H1 (cell line): ENCODE measurements around the gene OSBPL2. TPM values are rescaled to one million over a fixed set of nuclear protein-coding genes. Genes with fewer than 3 reads are reported as not detected.

Experiments
- CTCF ChIA-PET: fragments of 300-600 bp; sonication (Branson Sonifier 250); formaldehyde crosslinking; loops from one replicate; lab custom pipeline; 2021; ENCODE audit not compliant: partially characterized antibody; lab: Charles Lee
- POLR2A ChIA-PET: fragments of 300-600 bp; sonication (Branson Sonifier 250); formaldehyde crosslinking; loops from one replicate; lab custom pipeline; 2021; ENCODE audit warnings: inconsistent platforms; ENCODE audit not compliant: partially characterized antibody; lab: Charles Lee
- DNase-seq, 2 experiments: peaks; one replicate each; pipeline versions ENCODE4 v3.0.0 to v3.0.0-alpha.2; 2010 to 2022; ENCODE audit warnings: low spot score in 2 of 2, low read depth in 1 of 2, mixed read lengths in 1 of 2
- FAIRE-seq: peaks from 2 replicates; lab custom pipeline; 2011; peaks lifted over from hg19 to GRCh38; lab: Jason Lieb, UNC
- H2AFZ ChIP-seq: 2 replicates; pipeline ENCODE4 v1.8.1; 2012; ENCODE audit warnings: low read length, inconsistent platforms
- H2AK5ac ChIP-seq: 2 replicates; pipeline ENCODE4 v1.6.1; 2013; ENCODE audit warnings: low read depth, low read length
- H2BK120ac ChIP-seq: replicated peaks from 2 replicates; pipeline ENCODE3; 2013; ENCODE audit warnings: low read depth, low read length, inconsistent platforms
- H2BK12ac ChIP-seq: 2 replicates; pipeline ENCODE4 v1.6.1; 2013; ENCODE audit warnings: low read depth, low read length
- H2BK15ac ChIP-seq: 2 replicates; pipeline ENCODE4 v1.6.1; 2013; ENCODE audit warnings: low read length
- H2BK20ac ChIP-seq: 2 replicates; pipeline ENCODE4 v1.6.1; 2013; ENCODE audit warnings: low read length
- H2BK5ac ChIP-seq: 2 replicates; pipeline ENCODE4 v1.6.1; 2013; ENCODE audit warnings: low read depth, low read length
- H3K14ac ChIP-seq: 2 replicates; pipeline ENCODE4 v1.6.1; 2013; ENCODE audit warnings: inconsistent platforms; ENCODE audit not compliant: insufficient read length
- H3K18ac ChIP-seq: 2 replicates; pipeline ENCODE4 v1.6.1; 2013; ENCODE audit warnings: low read length; ENCODE audit errors: extremely low read depth
- H3K23ac ChIP-seq: 2 replicates; pipeline ENCODE4 v1.6.1; 2013; ENCODE audit warnings: inconsistent platforms; ENCODE audit not compliant: insufficient read length
- H3K23me2 ChIP-seq: 2 replicates; pipeline ENCODE4 v1.6.1; 2013; ENCODE audit warnings: low read depth, low read length
- H3K27ac ChIP-seq: 2 replicates; pipeline ENCODE4 v1.6.1; 2011; ENCODE audit warnings: low read depth, low read length, inconsistent platforms
- H3K27me3 ChIP-seq, 4 experiments: replicated peaks in 1 of 4; 1 replicate in 1 of 4; 2 replicates in 3 of 4; pipeline versions ENCODE4 v1.6.1 to v1.8.1; 2011 to 2013; ENCODE audit warnings: low read length in 3 of 4, mild to moderate bottlenecking in 3 of 4, inconsistent platforms in 2 of 4, mixed read lengths in 2 of 4, moderate library complexity in 1 of 4; ENCODE audit not compliant: control insufficient read depth in 3 of 4, insufficient read depth in 3 of 4; ENCODE audit errors: extremely low read depth in 1 of 4
- H3K36me3 ChIP-seq, 4 experiments: 2 replicates each; pipeline versions ENCODE4 v1.6.1 to v1.8.1; 2011 to 2013; ENCODE audit warnings: mild to moderate bottlenecking in 4 of 4, low read length in 3 of 4, moderate library complexity in 2 of 4, control low read depth in 1 of 4, inconsistent platforms in 1 of 4; ENCODE audit not compliant: insufficient read depth in 4 of 4, control insufficient read depth in 2 of 4
- H3K4ac ChIP-seq: replicated peaks from 2 replicates; pipeline ENCODE3; 2013; ENCODE audit warnings: low read length, low read depth, mixed read lengths, inconsistent platforms; ENCODE audit not compliant: insufficient read length
- H3K4me1 ChIP-seq, 4 experiments: replicated peaks in 1 of 4; 1 replicate in 1 of 4; 2 replicates in 3 of 4; pipeline versions ENCODE4 v1.6.1 to v1.8.1; 2011 to 2013; ENCODE audit warnings: low read length in 3 of 4, inconsistent platforms in 2 of 4, mixed read lengths in 1 of 4; ENCODE audit not compliant: insufficient read depth in 4 of 4, control insufficient read depth in 3 of 4
- H3K4me2 ChIP-seq, 2 experiments: 2 replicates each; pipeline versions ENCODE4 v1.6.1 to v1.8.1; 2011 to 2013; ENCODE audit warnings: low read depth in 2 of 2, low read length in 2 of 2, control low read depth in 1 of 2, inconsistent platforms in 1 of 2, mild to moderate bottlenecking in 1 of 2; ENCODE audit not compliant: insufficient read depth in 1 of 2
- H3K4me3 ChIP-seq, 4 experiments: fragments of 200-600, 300-600 bp in 1 of 4; sonication (generic), shearing (Covaris generic), sonication (Bioruptor Twin) in 1 of 4; 2 replicates each; pipeline versions ENCODE4 v1.5.1 to v1.8.1; 2011 to 2016; ENCODE audit warnings: low read length in 4 of 4, low read depth in 3 of 4, control low read depth in 2 of 4, inconsistent platforms in 2 of 4, mild to moderate bottlenecking in 2 of 4, mixed read lengths in 1 of 4, moderate library complexity in 1 of 4; ENCODE audit not compliant: insufficient read depth in 2 of 4; ENCODE audit errors: extremely low read depth in 1 of 4
- H3K56ac ChIP-seq: replicated peaks from 2 replicates; pipeline ENCODE3; 2013; ENCODE audit warnings: low read depth, mild to moderate bottlenecking, mixed read lengths, low read length, inconsistent platforms; ENCODE audit not compliant: insufficient read length
- H3K79me1 ChIP-seq: 2 replicates; pipeline ENCODE4 v1.6.1; 2013; ENCODE audit warnings: low read depth, low read length, control low read depth
- H3K79me2 ChIP-seq, 2 experiments: 2 replicates each; pipeline versions ENCODE4 v1.6.1 to v1.8.1; 2012 to 2013; ENCODE audit warnings: low read length in 2 of 2, mild to moderate bottlenecking in 2 of 2, inconsistent platforms in 1 of 2; ENCODE audit not compliant: insufficient read depth in 2 of 2, control insufficient read depth in 1 of 2
- H3K9ac ChIP-seq, 4 experiments: replicated peaks in 1 of 4; 1 replicate in 1 of 4; 2 replicates in 3 of 4; pipeline versions ENCODE4 v1.6.1 to v1.8.1; 2011 to 2013; ENCODE audit warnings: low read depth in 3 of 4, low read length in 3 of 4, control low read depth in 2 of 4, mild to moderate bottlenecking in 2 of 4, moderate library complexity in 2 of 4, inconsistent platforms in 1 of 4; ENCODE audit errors: extremely low read depth in 1 of 4
- H3K9me3 ChIP-seq, 2 experiments: 2 replicates each; pipeline versions ENCODE4 v1.6.1 to v1.8.1; 2012 to 2013; ENCODE audit warnings: mild to moderate bottlenecking in 2 of 2, moderate library complexity in 2 of 2, control low read depth in 1 of 2, inconsistent platforms in 1 of 2, low read depth in 1 of 2, low read length in 1 of 2, mixed read lengths in 1 of 2; ENCODE audit not compliant: insufficient read depth in 2 of 2
- H4K20me1 ChIP-seq, 2 experiments: replicated peaks in 1 of 2; 2 replicates each; pipeline versions ENCODE3 to v1.8.1; 2011 to 2013; ENCODE audit warnings: inconsistent platforms in 2 of 2, low read length in 2 of 2, mild to moderate bottlenecking in 1 of 2; ENCODE audit not compliant: insufficient read depth in 2 of 2, control insufficient read depth in 1 of 2
- H4K5ac ChIP-seq: 2 replicates; pipeline ENCODE4 v1.6.1; 2013; ENCODE audit warnings: low read length, low read depth, mixed read lengths, inconsistent platforms; ENCODE audit not compliant: insufficient read length
- H4K8ac ChIP-seq: 2 replicates; pipeline ENCODE4 v1.8.0; 2013; ENCODE audit warnings: mild to moderate bottlenecking, moderate library complexity, low read length, inconsistent platforms; ENCODE audit not compliant: insufficient read depth; ENCODE audit errors: extremely low read depth
- H4K91ac ChIP-seq: replicated peaks from 2 replicates; pipeline ENCODE3; 2013; ENCODE audit warnings: low read length, mixed read lengths, inconsistent platforms; ENCODE audit not compliant: insufficient read length
- HDAC2 ChIP-seq, 2 experiments: fragments of 300-600 bp in 1 of 2; sonication (generic) in 1 of 2; IDR thresholded peaks; 2 replicates each; pipeline ENCODE4 v1.6.1; 2011 to 2012; ENCODE audit warnings: low read depth in 2 of 2, low read length in 2 of 2, mild to moderate bottlenecking in 2 of 2, moderate library complexity in 2 of 2, borderline replicate concordance in 1 of 2, inconsistent platforms in 1 of 2
- WGBS, 2 experiments: shearing (Covaris generic) in 1 of 2; methylation state at CpG; one replicate each; pipeline versions ENCODE4 v1.1.6 to v1.1.7; 2013 to 2015; ENCODE audit warnings: low lambda C conversion rate in 2 of 2, mixed read lengths in 2 of 2, inconsistent platforms in 1 of 2, low coverage in 1 of 2, missing lambda C conversion rate in 1 of 2; ENCODE audit not compliant: insufficient replicate concordance in 2 of 2, insufficient coverage in 1 of 2, insufficient read length in 1 of 2; ENCODE audit errors: extremely low coverage in 1 of 2, missing lambda C conversion rate in 1 of 2; 5-methylcytosine and 5-hydroxymethylcytosine counted together
- polyA plus RNA-seq, 7 experiments: library from polyadenylated mRNA; depleted of rRNA in 3 of 7; stranded (reverse) in 5 of 7; unstranded in 2 of 7; fragments of >200 nt in 5 of 7; fragments of 200-250 nt in 2 of 7; gene quantifications; 1 replicate in 5 of 7; 2 replicates in 1 of 7; 4 replicates in 1 of 7; pipeline versions ENCODE4 v1.2.1 to v1.2.3, GENCODE V29; 2011 to 2013; ENCODE audit warnings: missing spikeins in 2 of 7, mixed read lengths in 2 of 7
- total RNA-seq: library from RNA; stranded (reverse); fragmentation: NEBNext Ultra II Directional; extraction: Animal tissue kit (Norgen Biotek cat#: 25700); gene quantifications from 2 replicates; pipeline ENCODE4 v1.2.1, GENCODE V29; 2021

The OSBPL2 gene
- total and polyA plus RNA-seq, 2 of the 8 experiments (the other 6 are each of a cell fraction or from before 2014, with no cell fraction given) = 11.7 to 42.4 TPM

GRCh38 chr20:62232194-62232593 lies 6.1 kb upstream of the OSBPL2 start:
- no peak overlapping the region for H4K5ac ChIP-seq
- no peak overlapping the region for H2BK12ac ChIP-seq
- POLR2A ChIA-PET = interaction anchor here (0.9 to 1.1 kb wide), 2 partner anchors 11 to 18 kb away, joined by 4 read pairs; no protein-coding TSS in a partner anchor
- no peak overlapping the region for H2BK20ac ChIP-seq
- H2AFZ ChIP-seq = no peak overlapping the region
- DNase-seq (no peak), FAIRE-seq (no peak)
- H2AK5ac ChIP-seq = no peak overlapping the region
- no peak overlapping the region for H3K27ac ChIP-seq
- no peak overlapping the region for H3K18ac ChIP-seq
- H2BK15ac ChIP-seq = no peak overlapping the region
- 90% methylated on average over 7 of the region's 7 CpGs; no CpG with 5 or more reads in 1 of the 2 experiments for WGBS, 2 experiments
- peaks cover 0 to 15% of the 10 kb centered on the region in 2 experiments for H4K20me1 ChIP-seq
- H3K56ac ChIP-seq = no peak overlapping the region
- H4K8ac ChIP-seq = no peak overlapping the region
- peaks cover 18% of the 10 kb centered on the region for H3K23me2 ChIP-seq
- H3K4me1 ChIP-seq = peaks cover 0 to 9% (median 8%) of the 10 kb centered on the region in 4 experiments; a peak in 5 of 7 replicates
- H3K36me3 ChIP-seq = no peaks in the 10 kb centered on the region
- 0 out of 2 replicates have a peak, but pooled peaks cover 2% of the 10 kb centered on the region for H3K79me1 ChIP-seq
- peaks cover 0 to 5% of the 10 kb centered on the region in 2 experiments; a peak in 1 of 4 replicates for H3K9me3 ChIP-seq
- no peak for TF ChIP-seq HDAC2 (IDR thresholded peaks at IDR 0.05; ENCODE audit: borderline replicate concordance in 1 of 2, low read depth in 2 of 2, low read length in 2 of 2)
- H3K4ac ChIP-seq = no peak overlapping the region
- no peak overlapping the region for H3K23ac ChIP-seq
- CTCF ChIA-PET = interaction anchor here (0.8 to 1.8 kb wide), 6 partner anchors 9 to 37 kb away, joined by 3 to 6 read pairs (median 3); no protein-coding TSS in a partner anchor
- H3K14ac ChIP-seq = no peak overlapping the region
- no peak overlapping the region for H3K4me3 ChIP-seq
- H3K4me2 ChIP-seq = no peak overlapping the region
- H4K91ac ChIP-seq = peak overlapping the region; percentile 55
- peaks cover 0 to 3% (median 0%) of the 10 kb centered on the region in 4 experiments; a peak in 3 of 7 replicates for H3K27me3 ChIP-seq
- H2BK5ac ChIP-seq = no peak overlapping the region
- H2BK120ac ChIP-seq = no peak overlapping the region
- H3K79me2 ChIP-seq = no peaks in the 10 kb centered on the region
- H3K9ac ChIP-seq = no peak overlapping the region
